Breast epithelium (tissue), 4 donors: ENCODE measurements around the gene KRT23. TPM values are rescaled to one million over a fixed set of nuclear protein-coding genes. Genes with fewer than 3 reads are reported as not detected.

ENCODE experiments used
- DNase-seq, 2 donors: peaks; one replicate each; pipeline ENCODE4 v3.0.0-alpha.2; 2019; ENCODE audit warnings: low spot score in 2 of 2
- H3K27ac ChIP-seq, 2 donors: fragments of 200-600 bp; sonication (generic) in 1 of 2; one replicate each; pipeline ENCODE4 v1.5.1; 2016 to 2019; ENCODE audit warnings: mild to moderate bottlenecking in 1 of 2
- H3K27me3 ChIP-seq, 2 donors: fragments of 200-600 bp; sonication (generic) in 1 of 2; one replicate each; pipeline versions ENCODE4 v1.5.1 to v1.6.0; 2017 to 2019; ENCODE audit warnings: control low read depth in 1 of 2, mild to moderate bottlenecking in 1 of 2
- H3K36me3 ChIP-seq: fragments of 200-600 bp; one replicate; pipeline ENCODE4 v1.5.1; 2019
- H3K4me1 ChIP-seq, 2 donors: fragments of 200-600 bp; sonication (generic); one replicate each; pipeline ENCODE4 v1.5.1; 2016 to 2019; ENCODE audit warnings: control low read depth in 1 of 2
- H3K4me3 ChIP-seq, 3 donors: fragments of 200-600 bp; sonication (generic); 1 replicate in 2 of 3; 2 replicates in 1 of 3; pipeline ENCODE4 v1.5.1; 2016 to 2019; ENCODE audit warnings: mild to moderate bottlenecking in 3 of 3, moderate library complexity in 2 of 3
- H3K9me3 ChIP-seq, 2 donors: fragments of 200-600 bp; sonication (generic) in 1 of 2; one replicate each; pipeline ENCODE4 v1.5.1; 2016 to 2019; ENCODE audit warnings: control low read depth in 1 of 2
- CTCF ChIP-seq, 3 donors: fragments of 450-650 bp; IDR thresholded peaks; one replicate each; pipeline ENCODE4 v1.5.1; 2016 to 2017; ENCODE audit warnings: antibody characterized with exemption in 3 of 3, mild to moderate bottlenecking in 3 of 3, moderate library complexity in 3 of 3
- POLR2A ChIP-seq: fragments of 450-650 bp; IDR thresholded peaks from one replicate; pipeline ENCODE4 v1.6.1; 2016; ENCODE audit warnings: antibody characterized with exemption, mild to moderate bottlenecking, moderate library complexity
- POLR2AphosphoS5 ChIP-seq, 3 donors: sonication (generic); formaldehyde crosslinking; IDR thresholded peaks; one replicate each; pipeline ENCODE4 v1.6.1; 2017; ENCODE audit warnings: antibody characterized with exemption in 3 of 3
- intact Hi-C: fragments of 100-400 bp; cut with DNase I; formaldehyde crosslinking; loops from one replicate; pipeline ENCODE4 v1.15.1; 2023; ENCODE audit warnings: low total_unique reads
- total RNA-seq, 3 donors: library from RNA; depleted of rRNA; stranded (reverse); fragments of >200 nt; gene quantifications; one replicate each; pipeline ENCODE4 v1.1.0, GENCODE V29; 2016

The KRT23 gene
- total RNA-seq, 3 donors from 2014 or later, result 37.7 to 57.5 TPM; not detected in 1

GRCh38 chr17:40906613-40907012 lies 30.8 kb downstream of the KRT23 start:
- no peak overlapping the region for H3K27ac ChIP-seq
- intact Hi-C loops, result no loop called here
- H3K36me3 ChIP-seq, result no peaks in the 10 kb centered on the region
- H3K27me3 ChIP-seq, result no peaks in the 10 kb centered on the region
- DNase-seq, result no peak
- no peaks in the 10 kb centered on the region for H3K9me3 ChIP-seq
- no peak for TF ChIP-seq CTCF (IDR thresholded peaks at IDR 0.05)
- TF ChIP-seq POLR2AphosphoS5 (IDR thresholded peaks at IDR 0.05), result no peak
- no peak for TF ChIP-seq POLR2A
- H3K4me3 ChIP-seq, result no peak overlapping the region
- H3K4me1 ChIP-seq, result no peaks in the 10 kb centered on the region

DNA sequence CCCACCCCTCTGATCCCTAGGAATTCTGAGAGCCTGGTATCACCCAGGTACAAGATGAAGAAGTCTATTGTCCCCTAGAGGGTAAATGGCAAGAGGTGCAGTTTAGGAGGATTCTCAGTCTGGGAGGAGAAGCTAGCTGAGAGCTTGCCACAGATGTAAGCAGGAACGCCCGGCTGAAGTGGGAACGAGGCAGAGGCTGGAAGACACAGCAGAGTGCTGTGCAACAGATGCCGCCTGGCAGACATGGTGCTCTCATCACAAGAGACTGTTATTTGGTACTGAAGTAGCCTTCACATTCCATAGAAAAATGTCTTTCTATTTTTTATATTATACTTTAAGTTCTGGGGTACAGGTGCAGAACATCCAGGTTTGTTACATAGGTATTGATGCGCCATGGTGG lies 32.1 kb downstream of the KRT23 start:
- Histone ChIP-seq H3K9me3 (no peaks in the 10 kb centered on the region), H3K36me3 (no peaks in the 10 kb centered on the region), H3K4me3 (no peak overlapping the region), H3K4me1 (no peaks in the 10 kb centered on the region), H3K27ac (no peak overlapping the region), H3K27me3 (no peaks in the 10 kb centered on the region)
- DNase-seq, result no peak
- no peak for TF ChIP-seq POLR2A
- no peak for TF ChIP-seq CTCF (IDR thresholded peaks at IDR 0.05)
- TF ChIP-seq POLR2AphosphoS5 (IDR thresholded peaks at IDR 0.05), result no peak
- intact Hi-C loops, result no loop called here

DNA sequence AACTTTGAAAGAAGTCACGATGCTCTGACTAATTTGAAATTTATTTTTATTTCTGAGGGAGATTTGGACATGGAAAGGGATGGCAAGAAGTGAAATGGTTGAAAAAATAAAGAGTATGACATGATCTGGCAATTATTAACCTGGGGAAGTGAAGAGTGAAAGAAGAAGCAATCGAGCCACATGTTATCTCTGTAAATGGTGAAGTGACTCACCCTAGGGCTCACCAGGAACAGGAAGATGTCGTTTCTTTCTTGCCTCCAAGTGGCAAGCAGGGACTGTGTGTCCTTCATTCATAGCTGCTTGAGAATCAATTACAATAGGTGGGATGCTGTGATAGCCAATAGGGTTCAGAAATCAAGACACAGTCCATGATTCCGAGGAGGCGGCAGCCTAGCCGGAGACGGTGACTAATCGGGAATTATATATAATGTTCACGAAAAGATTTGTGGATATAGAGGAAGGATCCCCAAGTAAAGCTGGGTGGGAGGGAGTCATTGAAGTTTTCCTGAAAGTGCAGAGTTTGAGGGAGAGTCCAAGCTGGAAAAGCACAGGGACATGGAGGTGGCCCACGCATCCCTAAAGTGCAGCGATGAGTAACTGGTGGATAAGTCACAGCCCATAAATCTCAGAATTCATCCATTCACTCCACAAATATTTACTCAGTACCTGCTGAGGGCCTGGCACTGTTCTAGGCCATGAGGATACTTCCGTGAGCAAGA lies 34.2 kb downstream of the KRT23 start:
- Histone ChIP-seq H3K27ac (peak overlapping the region; percentile 55 to 70), H3K9me3 (no peaks in the 10 kb centered on the region), H3K36me3 (no peaks in the 10 kb centered on the region), H3K4me1 (no peaks in the 10 kb centered on the region), H3K27me3 (no peaks in the 10 kb centered on the region), H3K4me3 (no peak overlapping the region)
- TF ChIP-seq CTCF (IDR thresholded peaks at IDR 0.05) (no peak), POLR2AphosphoS5 (IDR thresholded peaks at IDR 0.05) (no peak), POLR2A (no peak)
- intact Hi-C loops, result no loop called here
- peak in 1 of 2 donors; percentile 39 for DNase-seq

GRCh38 chr17:40902498-40902897 lies 34.9 kb downstream of the KRT23 start:
- intact Hi-C loops, result no loop called here
- TF ChIP-seq POLR2A (no peak), CTCF (IDR thresholded peaks at IDR 0.05) (no peak)
- Histone ChIP-seq H3K4me3 (no peak overlapping the region), H3K4me1 (no peaks in the 10 kb centered on the region), H3K9me3 (no peaks in the 10 kb centered on the region), H3K27me3 (no peaks in the 10 kb centered on the region), H3K27ac (peak overlapping the region; percentile 63 to 70), H3K36me3 (no peaks in the 10 kb centered on the region)
- DNase-seq, result no peak

DNA sequence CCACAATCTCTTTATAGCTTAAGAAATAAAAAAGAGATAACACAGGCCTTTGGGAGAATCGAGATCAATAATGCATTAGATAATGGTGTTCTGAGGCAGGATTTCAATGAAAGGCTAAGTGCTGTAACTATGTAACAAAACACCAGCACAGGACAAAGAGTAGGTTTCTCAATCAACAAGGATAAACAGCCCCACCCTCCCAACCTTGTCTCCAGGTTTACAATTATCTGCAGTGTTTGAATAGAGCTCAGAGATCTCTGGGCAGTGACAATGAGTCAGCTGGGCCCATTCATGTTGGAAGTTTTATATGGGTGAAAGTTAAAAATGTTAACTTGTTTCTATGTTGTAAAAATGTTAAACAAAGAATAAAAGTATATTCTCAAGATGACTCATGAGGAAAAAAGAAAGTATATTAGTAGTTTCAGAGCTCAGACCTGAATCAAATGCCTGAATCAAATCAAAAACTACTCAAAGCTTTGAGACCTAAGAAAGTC lies 35.4 kb downstream of the KRT23 start:
- no peak for TF ChIP-seq POLR2AphosphoS5 (IDR thresholded peaks at IDR 0.05)
- H3K36me3 ChIP-seq, result no peaks in the 10 kb centered on the region
- H3K4me1 ChIP-seq, result no peaks in the 10 kb centered on the region
- H3K9me3 ChIP-seq, result no peaks in the 10 kb centered on the region
- H3K4me3 ChIP-seq, result no peak overlapping the region
- no peak for DNase-seq
- H3K27me3 ChIP-seq, result no peaks in the 10 kb centered on the region
- H3K27ac ChIP-seq, result peak overlapping the region; percentile 63 to 70
- intact Hi-C loops, result no loop called here
